ENCODE results near the gene ANKRD17. TPM values are rescaled to one million over a fixed set of nuclear protein-coding genes. Genes with fewer than 3 reads are reported as not detected.

The ANKRD17 gene
- polyA plus RNA-seq, 1 of the 3 experiments (the other 2 are of a cell fraction): 25.6 TPM

DNA sequence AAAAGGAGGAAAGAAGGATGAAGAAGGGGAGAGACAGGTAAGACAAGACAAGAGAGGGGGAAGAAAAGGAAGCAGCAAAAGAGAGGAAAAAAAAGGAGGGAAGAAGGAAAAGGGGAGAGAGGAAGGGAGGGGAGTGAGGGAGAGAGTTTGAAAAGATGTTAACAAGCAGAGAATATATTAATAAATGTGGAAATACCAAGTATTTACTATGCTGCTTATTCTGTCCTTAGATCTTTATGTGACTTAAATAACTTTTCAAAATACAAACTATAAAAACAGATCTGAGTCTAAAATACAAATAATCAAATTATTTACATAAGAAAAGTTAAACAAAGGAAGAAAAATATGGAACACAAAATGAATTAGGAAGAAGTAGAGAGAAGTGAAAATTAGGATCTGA lies 170.7 kb downstream of the ANKRD17 start:
- H3K36me3 ChIP-seq (replicated peaks in 1 of 2; ENCODE audit: control insufficient read depth in 1 of 2, insufficient read depth in 2 of 2, low read length in 1 of 2): peaks cover 51 to 81% of the 10 kb centered on the region in 2 experiments
- no peaks in the 10 kb centered on the region for H3K27me3 ChIP-seq (ENCODE audit: insufficient read depth)
- no peaks in the 10 kb centered on the region for H4K20me1 ChIP-seq (ENCODE audit: insufficient read depth)
- no peaks in the 10 kb centered on the region for H3K9me3 ChIP-seq
- no peak overlapping the region for H3K4me2 ChIP-seq
- POLR2A ChIA-PET: no interaction called here
- peaks cover 7% of the 10 kb centered on the region for H3F3A ChIP-seq (replicated peaks; ENCODE audit: insufficient read depth)
- H3K4me3 ChIP-seq (ENCODE audit: low read depth in 2 of 2, low read length in 1 of 2): no peak overlapping the region
- H3K79me2 ChIP-seq (ENCODE audit: insufficient read depth): peaks cover 31% of the 10 kb centered on the region
- H3K27ac ChIP-seq (ENCODE audit: low read depth in 2 of 2, low read length in 1 of 2): no peak overlapping the region
- H2AFZ ChIP-seq (ENCODE audit: low read depth): no peak overlapping the region
- H3K4me1 ChIP-seq (ENCODE audit: control insufficient read depth in 1 of 2, insufficient read depth in 2 of 2, low read depth in 1 of 2, low read length in 1 of 2): no peaks in the 10 kb centered on the region
- H3K9me2 ChIP-seq: no peaks in the 10 kb centered on the region
- no peak for DNase-seq
- no peak overlapping the region for H3K9ac ChIP-seq
- CTCF ChIA-PET: no interaction called here
- TF ChIP-seq RXRA (IDR thresholded peaks at IDR 0.05; ENCODE audit: borderline replicate concordance, low read depth): no peak
- no peak for TF ChIP-seq ELF1 (IDR thresholded peaks at IDR 0.05)
- no peak for TF ChIP-seq EZH2phosphoT487 (IDR thresholded peaks at IDR 0.05; ENCODE audit: borderline replicate concordance, low read depth)
- TF ChIP-seq NRF1 (IDR thresholded peaks at IDR 0.05; ENCODE audit: low read depth, low read length): no peak
- TF ChIP-seq TEAD4 (IDR thresholded peaks at IDR 0.05; ENCODE audit: borderline replicate concordance, insufficient read depth): no peak
- TF ChIP-seq, protein P1, sequence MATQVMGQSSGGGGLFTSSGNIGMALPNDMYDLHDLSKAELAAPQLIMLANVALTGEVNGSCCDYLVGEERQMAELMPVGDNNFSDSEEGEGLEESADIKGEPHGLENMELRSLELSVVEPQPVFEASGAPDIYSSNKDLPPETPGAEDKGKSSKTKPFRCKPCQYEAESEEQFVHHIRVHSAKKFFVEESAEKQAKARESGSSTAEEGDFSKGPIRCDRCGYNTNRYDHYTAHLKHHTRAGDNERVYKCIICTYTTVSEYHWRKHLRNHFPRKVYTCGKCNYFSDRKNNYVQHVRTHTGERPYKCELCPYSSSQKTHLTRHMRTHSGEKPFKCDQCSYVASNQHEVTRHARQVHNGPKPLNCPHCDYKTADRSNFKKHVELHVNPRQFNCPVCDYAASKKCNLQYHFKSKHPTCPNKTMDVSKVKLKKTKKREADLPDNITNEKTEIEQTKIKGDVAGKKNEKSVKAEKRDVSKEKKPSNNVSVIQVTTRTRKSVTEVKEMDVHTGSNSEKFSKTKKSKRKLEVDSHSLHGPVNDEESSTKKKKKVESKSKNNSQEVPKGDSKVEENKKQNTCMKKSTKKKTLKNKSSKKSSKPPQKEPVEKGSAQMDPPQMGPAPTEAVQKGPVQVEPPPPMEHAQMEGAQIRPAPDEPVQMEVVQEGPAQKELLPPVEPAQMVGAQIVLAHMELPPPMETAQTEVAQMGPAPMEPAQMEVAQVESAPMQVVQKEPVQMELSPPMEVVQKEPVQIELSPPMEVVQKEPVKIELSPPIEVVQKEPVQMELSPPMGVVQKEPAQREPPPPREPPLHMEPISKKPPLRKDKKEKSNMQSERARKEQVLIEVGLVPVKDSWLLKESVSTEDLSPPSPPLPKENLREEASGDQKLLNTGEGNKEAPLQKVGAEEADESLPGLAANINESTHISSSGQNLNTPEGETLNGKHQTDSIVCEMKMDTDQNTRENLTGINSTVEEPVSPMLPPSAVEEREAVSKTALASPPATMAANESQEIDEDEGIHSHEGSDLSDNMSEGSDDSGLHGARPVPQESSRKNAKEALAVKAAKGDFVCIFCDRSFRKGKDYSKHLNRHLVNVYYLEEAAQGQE (IDR thresholded peaks at IDR 0.05; ENCODE audit: low read depth, low read length): no peak
- TF ChIP-seq GATA2 (CRISPR knock-in tag; IDR thresholded peaks at IDR 0.05): no peak
- no peak for TF ChIP-seq JUND (IDR thresholded peaks at IDR 0.05)

DNA sequence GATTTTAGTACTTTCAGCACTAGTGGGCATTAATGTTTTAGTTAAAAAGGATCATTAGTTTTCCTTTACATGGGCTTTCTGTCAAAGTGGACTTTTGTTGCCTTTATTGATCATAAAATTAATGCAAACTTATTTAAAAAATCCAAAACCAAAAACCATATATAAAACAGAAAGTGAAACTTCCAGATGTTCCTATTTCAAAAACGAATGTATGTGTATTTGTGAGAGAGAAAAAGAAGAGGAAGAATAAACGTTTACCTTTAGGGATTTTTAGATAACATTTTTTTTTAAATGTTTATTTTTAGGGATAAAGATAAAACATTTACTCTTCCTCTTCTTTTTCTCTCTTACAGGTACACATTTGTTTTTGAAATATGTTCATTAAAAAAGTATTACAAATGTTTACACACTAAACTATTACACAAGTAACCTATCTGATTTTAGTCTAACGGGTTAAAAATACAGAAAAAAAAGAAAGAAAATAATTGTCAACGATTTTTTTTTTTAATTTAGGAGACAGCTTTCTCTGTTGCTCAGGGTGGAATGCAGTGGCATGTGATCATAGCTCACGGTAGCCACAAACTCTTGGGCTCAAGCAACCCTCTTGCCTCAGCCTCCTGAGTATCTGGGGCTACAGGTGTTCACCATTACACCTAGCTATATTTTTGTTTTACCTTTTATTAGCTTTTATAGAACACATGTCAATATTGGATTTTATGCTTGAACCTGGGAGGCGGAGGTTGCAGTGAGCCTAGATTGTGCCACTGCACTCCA lies 172.3 kb downstream of the ANKRD17 start:
- Histone ChIP-seq H3K79me2 (ENCODE audit: insufficient read depth) (peaks cover 31% of the 10 kb centered on the region), H3K4me2 (no peak overlapping the region), H2AFZ (ENCODE audit: low read depth) (no peak overlapping the region; the same call in 1 of the 2 replicates), H3K27ac (ENCODE audit: low read depth in 2 of 2, low read length in 1 of 2) (no peak overlapping the region), H3K27me3 (ENCODE audit: insufficient read depth) (no peaks in the 10 kb centered on the region), H3K9me2 (no peaks in the 10 kb centered on the region), H3K4me1 (ENCODE audit: control insufficient read depth in 1 of 2, insufficient read depth in 2 of 2, low read depth in 1 of 2, low read length in 1 of 2) (no peaks in the 10 kb centered on the region), H3K9ac (no peak overlapping the region), H3K4me3 (ENCODE audit: low read depth in 2 of 2, low read length in 1 of 2) (no peak overlapping the region), H3K9me3 (no peaks in the 10 kb centered on the region), H4K20me1 (ENCODE audit: insufficient read depth) (no peaks in the 10 kb centered on the region), H3F3A (replicated peaks; ENCODE audit: insufficient read depth) (peaks cover 8% of the 10 kb centered on the region), H3K36me3 (replicated peaks in 1 of 2; ENCODE audit: control insufficient read depth in 1 of 2, insufficient read depth in 2 of 2, low read length in 1 of 2) (peaks cover 41 to 76% of the 10 kb centered on the region in 2 experiments)
- ChIA-PET CTCF (no interaction called here), POLR2A (no interaction called here)
- TF ChIP-seq TCF12 (IDR thresholded peaks at IDR 0.05): no peak
- no peak for TF ChIP-seq EZH2phosphoT487 (IDR thresholded peaks at IDR 0.05; ENCODE audit: borderline replicate concordance, low read depth)
- TF ChIP-seq NRF1 (IDR thresholded peaks at IDR 0.05; ENCODE audit: low read depth, low read length): no peak
- TF ChIP-seq, protein P1 (IDR thresholded peaks at IDR 0.05; ENCODE audit: low read depth, low read length): no peak
- TF ChIP-seq, protein P2, sequence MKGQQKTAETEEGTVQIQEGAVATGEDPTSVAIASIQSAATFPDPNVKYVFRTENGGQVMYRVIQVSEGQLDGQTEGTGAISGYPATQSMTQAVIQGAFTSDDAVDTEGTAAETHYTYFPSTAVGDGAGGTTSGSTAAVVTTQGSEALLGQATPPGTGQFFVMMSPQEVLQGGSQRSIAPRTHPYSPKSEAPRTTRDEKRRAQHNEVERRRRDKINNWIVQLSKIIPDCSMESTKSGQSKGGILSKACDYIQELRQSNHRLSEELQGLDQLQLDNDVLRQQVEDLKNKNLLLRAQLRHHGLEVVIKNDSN (IDR thresholded peaks at IDR 0.05; ENCODE audit: borderline replicate concordance, low read depth): no peak
- no peak for TF ChIP-seq EP300 (IDR thresholded peaks at IDR 0.05; ENCODE audit: borderline replicate concordance in 1 of 2, low read depth in 1 of 2, low read length in 1 of 2)
- no peak for TF ChIP-seq POLR2AphosphoS5 (IDR thresholded peaks at IDR 0.05; ENCODE audit: low read depth, low read length)
- no peak for TF ChIP-seq FOXJ3 (CRISPR knock-in tag; IDR thresholded peaks at IDR 0.05)
- no peak for TF ChIP-seq RFX5 (IDR thresholded peaks at IDR 0.05; ENCODE audit: low read length)
- TF ChIP-seq RXRA (IDR thresholded peaks at IDR 0.05; ENCODE audit: borderline replicate concordance, low read depth): no peak
- TF ChIP-seq, protein P3, sequence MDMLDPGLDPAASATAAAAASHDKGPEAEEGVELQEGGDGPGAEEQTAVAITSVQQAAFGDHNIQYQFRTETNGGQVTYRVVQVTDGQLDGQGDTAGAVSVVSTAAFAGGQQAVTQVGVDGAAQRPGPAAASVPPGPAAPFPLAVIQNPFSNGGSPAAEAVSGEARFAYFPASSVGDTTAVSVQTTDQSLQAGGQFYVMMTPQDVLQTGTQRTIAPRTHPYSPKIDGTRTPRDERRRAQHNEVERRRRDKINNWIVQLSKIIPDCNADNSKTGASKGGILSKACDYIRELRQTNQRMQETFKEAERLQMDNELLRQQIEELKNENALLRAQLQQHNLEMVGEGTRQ (IDR thresholded peaks at IDR 0.05; ENCODE audit: borderline replicate concordance, low read depth, low read length): no peak
- TF ChIP-seq, protein P4, sequence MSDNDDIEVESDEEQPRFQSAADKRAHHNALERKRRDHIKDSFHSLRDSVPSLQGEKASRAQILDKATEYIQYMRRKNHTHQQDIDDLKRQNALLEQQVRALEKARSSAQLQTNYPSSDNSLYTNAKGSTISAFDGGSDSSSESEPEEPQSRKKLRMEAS (IDR thresholded peaks at IDR 0.05; ENCODE audit: low read depth): no peak
- 73% methylated on average over 6 of the region's 6 CpGs for whole genome bisulfite sequencing (ENCODE audit: low lambda C conversion rate)
- no peak for DNase-seq

Measured in SK-N-SH (cell line).